Mesenchymal stem cell (in vitro differentiated cells and primary cell): ENCODE measurements around the gene PPP2R5A.

Source experiments
- DNase-seq: peaks from one replicate; pipeline ENCODE4 v3.0.0-alpha.2; 2013
- H2AFZ ChIP-seq: one replicate; pipeline ENCODE4 v1.6.1; 2013; ENCODE audit warnings: low read depth, mild to moderate bottlenecking, control low read depth, inconsistent platforms, low read length, moderate library complexity
- H2AK5ac ChIP-seq: 2 replicates; pipeline ENCODE4 v1.6.1; 2013; ENCODE audit warnings: low read length, moderate library complexity, mild to moderate bottlenecking, inconsistent platforms; ENCODE audit not compliant: severe bottlenecking
- H2BK120ac ChIP-seq: one replicate; pipeline ENCODE4 v1.6.1; 2013; ENCODE audit warnings: low read depth, mild to moderate bottlenecking, inconsistent platforms, low read length, moderate library complexity
- H2BK12ac ChIP-seq, 2 experiments: one replicate each; pipeline ENCODE4 v1.6.1; 2013; ENCODE audit warnings: inconsistent platforms in 2 of 2, low read length in 2 of 2, mild to moderate bottlenecking in 2 of 2, moderate library complexity in 2 of 2, control low read depth in 1 of 2
- H2BK15ac ChIP-seq: one replicate; pipeline ENCODE4 v1.6.1; 2013; ENCODE audit warnings: mild to moderate bottlenecking, low read depth, inconsistent platforms; ENCODE audit not compliant: poor library complexity, severe bottlenecking
- H2BK5ac ChIP-seq: 2 replicates; pipeline ENCODE4 v1.6.1; 2013; ENCODE audit warnings: low read depth, mild to moderate bottlenecking, low read length, control low read depth, inconsistent platforms; ENCODE audit not compliant: poor library complexity, severe bottlenecking
- H3K14ac ChIP-seq, 2 experiments: one replicate each; pipeline ENCODE4 v1.6.1; 2013; ENCODE audit warnings: inconsistent platforms in 2 of 2, low read length in 2 of 2, control low read depth in 1 of 2, mild to moderate bottlenecking in 1 of 2, moderate library complexity in 1 of 2
- H3K18ac ChIP-seq, 2 experiments: one replicate each; pipeline ENCODE4 v1.6.1; 2013; ENCODE audit warnings: inconsistent platforms in 2 of 2, low read length in 2 of 2, control low read depth in 1 of 2, low read depth in 1 of 2, mild to moderate bottlenecking in 1 of 2
- H3K23ac ChIP-seq, 2 experiments: one replicate each; pipeline ENCODE4 v1.6.1; 2013; ENCODE audit warnings: inconsistent platforms in 2 of 2, low read length in 2 of 2, mild to moderate bottlenecking in 2 of 2, moderate library complexity in 2 of 2, control low read depth in 1 of 2
- H3K27ac ChIP-seq: 2 replicates; pipeline ENCODE4 v1.5.1; 2013; ENCODE audit warnings: mild to moderate bottlenecking, moderate library complexity, low read length, control low read depth, inconsistent platforms; ENCODE audit not compliant: poor library complexity, severe bottlenecking
- H3K27me3 ChIP-seq, 2 experiments: 2 replicates each; pipeline versions ENCODE4 v1.6.1 to v1.7.0; 2013; ENCODE audit warnings: low read length in 2 of 2, mild to moderate bottlenecking in 2 of 2, moderate library complexity in 2 of 2, control low read depth in 1 of 2, inconsistent platforms in 1 of 2; ENCODE audit not compliant: control insufficient read depth in 1 of 2, insufficient read depth in 1 of 2
- H3K36me3 ChIP-seq, 2 experiments: 2 replicates each; pipeline versions ENCODE4 v1.6.1 to v1.7.0; 2013; ENCODE audit warnings: low read length in 2 of 2, control low read depth in 1 of 2, inconsistent platforms in 1 of 2, low read depth in 1 of 2, mild to moderate bottlenecking in 1 of 2; ENCODE audit not compliant: insufficient read depth in 2 of 2, control insufficient read depth in 1 of 2
- H3K4ac ChIP-seq, 2 experiments: one replicate each; pipeline ENCODE4 v1.6.1; 2013; ENCODE audit warnings: inconsistent platforms in 2 of 2, low read length in 2 of 2, mild to moderate bottlenecking in 2 of 2, moderate library complexity in 2 of 2, control low read depth in 1 of 2, low read depth in 1 of 2
- H3K4me1 ChIP-seq: 2 replicates; pipeline ENCODE4 v1.6.1; 2013; ENCODE audit warnings: low read depth, low read length, control low read depth; ENCODE audit not compliant: control insufficient read depth, insufficient read depth
- H3K4me2 ChIP-seq: 2 replicates; pipeline ENCODE4 v1.6.1; 2013; ENCODE audit warnings: low read length, mild to moderate bottlenecking, inconsistent platforms; ENCODE audit not compliant: poor library complexity, severe bottlenecking
- H3K4me3 ChIP-seq, 2 experiments: 2 replicates each; pipeline versions ENCODE4 v1.5.1 to v1.7.0; 2013; ENCODE audit warnings: low read length in 2 of 2, mild to moderate bottlenecking in 2 of 2, control low read depth in 1 of 2, low read depth in 1 of 2; ENCODE audit not compliant: insufficient read depth in 1 of 2
- H3K79me1 ChIP-seq: replicated peaks from 2 replicates; pipeline ENCODE4 v1.6.1; 2013; ENCODE audit warnings: mild to moderate bottlenecking, control low read depth, low read length, inconsistent platforms; ENCODE audit not compliant: poor library complexity, severe bottlenecking
- H3K9ac ChIP-seq: 2 replicates; pipeline ENCODE4 v1.7.0; 2013; ENCODE audit warnings: mild to moderate bottlenecking, low read length, moderate library complexity
- H3K9me3 ChIP-seq: 2 replicates; pipeline ENCODE4 v1.7.0; 2013; ENCODE audit warnings: mild to moderate bottlenecking, low read length; ENCODE audit not compliant: control insufficient read depth
- H4K8ac ChIP-seq: one replicate; pipeline ENCODE4 v1.6.1; 2013; ENCODE audit warnings: inconsistent platforms, mild to moderate bottlenecking, low read length, moderate library complexity
- H4K91ac ChIP-seq: one replicate; pipeline ENCODE4 v1.6.1; 2013; ENCODE audit warnings: mild to moderate bottlenecking, low read length, inconsistent platforms
- WGBS: methylation state at CpG from one replicate; pipeline ENCODE4 v1.1.7; 2013; ENCODE audit warnings: mixed read lengths; 5-methylcytosine and 5-hydroxymethylcytosine counted together

The PPP2R5A gene

DNA sequence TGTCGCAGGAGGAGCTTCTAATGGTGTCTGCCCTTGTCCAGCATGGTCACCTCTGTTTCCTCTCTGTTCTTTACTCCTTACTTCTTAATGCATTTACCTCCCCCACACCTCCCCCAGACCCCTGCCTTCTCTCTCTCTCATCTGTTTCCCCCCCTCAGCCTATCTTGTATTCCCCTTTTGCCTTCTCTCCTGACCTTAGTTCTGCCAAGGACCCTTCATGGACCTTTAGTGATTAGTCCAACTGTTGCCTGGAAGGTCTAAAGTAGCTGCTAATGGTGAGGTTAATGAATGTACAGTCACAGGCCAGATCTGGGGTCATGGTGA, 42.3 kb upstream of the PPP2R5A start:
- Histone ChIP-seq H3K4me2 (no peak overlapping the region), H4K91ac (no peak overlapping the region), H3K36me3 (no peaks in the 10 kb centered on the region), H2BK15ac (no peak overlapping the region), H2BK12ac (no peak overlapping the region), H3K9me3 (no peaks in the 10 kb centered on the region), H3K4me1 (peaks cover 6% of the 10 kb centered on the region), H3K79me1 (no peaks in the 10 kb centered on the region), H3K27ac (no peak overlapping the region), H3K23ac (no peak overlapping the region), H3K4ac (no peak overlapping the region), H3K18ac (no peak overlapping the region), H2BK5ac (no peak overlapping the region), H2AFZ (no peak overlapping the region), H3K27me3 (no peaks in the 10 kb centered on the region), H3K9ac (no peak overlapping the region), H2AK5ac (no peak overlapping the region), H3K4me3 (no peak overlapping the region), H2BK120ac (no peak overlapping the region), H4K8ac (no peak overlapping the region), H3K14ac (no peak overlapping the region)
- 86% methylated on average over 1 of the region's 1 CpG for WGBS
- no peak for DNase-seq

- no peak overlapping the region for H3K27ac ChIP-seq
- no peaks in the 10 kb centered on the region for H3K36me3 ChIP-seq
- H2BK12ac ChIP-seq, result no peak overlapping the region
- H3K4me2 ChIP-seq, result no peak overlapping the region
- DNase-seq, result no peak
- no peak overlapping the region for H3K4ac ChIP-seq
- H4K8ac ChIP-seq, result no peak overlapping the region
- H2BK120ac ChIP-seq, result no peak overlapping the region
- no peaks in the 10 kb centered on the region for H3K27me3 ChIP-seq
- H2AK5ac ChIP-seq, result no peak overlapping the region
- no peak overlapping the region for H2BK15ac ChIP-seq
- no peak overlapping the region for H3K4me3 ChIP-seq
- WGBS, result 92% methylated on average over 2 of the region's 2 CpGs
- no peak overlapping the region for H3K9ac ChIP-seq
- H3K4me1 ChIP-seq, result peaks cover 3% of the 10 kb centered on the region
- no peak overlapping the region for H3K18ac ChIP-seq
- no peaks in the 10 kb centered on the region for H3K79me1 ChIP-seq
- H2BK5ac ChIP-seq, result no peak overlapping the region
- H3K14ac ChIP-seq, result no peak overlapping the region
- H2AFZ ChIP-seq, result no peak overlapping the region
- H3K9me3 ChIP-seq, result no peaks in the 10 kb centered on the region
- no peak overlapping the region for H4K91ac ChIP-seq
- H3K23ac ChIP-seq, result no peak overlapping the region
Measured at GRCh38 chr1:212244441-212244840, 40.8 kb upstream of the PPP2R5A start.

DNA sequence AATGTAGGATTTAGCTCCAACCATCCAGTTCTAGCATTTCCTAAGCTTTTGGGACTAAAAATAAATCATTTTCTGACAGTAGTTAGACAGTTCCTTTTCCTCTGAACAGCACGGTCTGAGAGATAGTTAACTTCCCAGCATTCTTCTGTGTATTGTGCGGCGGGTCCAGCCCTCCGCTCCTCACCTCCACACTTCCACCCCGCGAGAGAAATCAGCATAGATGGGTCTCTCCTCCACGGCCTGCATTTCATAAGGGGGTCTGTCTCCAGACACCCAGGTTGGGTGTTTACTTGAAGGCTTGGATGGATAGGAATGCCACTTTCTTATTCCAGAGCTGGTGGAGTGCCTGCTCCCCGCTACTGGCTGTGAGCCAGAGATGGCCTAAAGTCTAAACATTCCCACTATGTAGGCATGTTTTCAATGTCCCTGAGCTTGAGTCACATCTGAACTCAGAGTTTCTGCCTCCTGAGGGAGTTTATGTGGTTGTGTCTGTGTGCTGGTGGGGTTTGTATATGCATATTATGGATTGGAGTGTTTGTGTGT, 38.0 kb upstream of the PPP2R5A start:
- H3K18ac ChIP-seq, result no peak overlapping the region
- H3K27me3 ChIP-seq, result peaks cover 0 to 7% of the 10 kb centered on the region in 2 experiments
- peak overlapping the region; percentile 37 for H3K27ac ChIP-seq
- no peaks in the 10 kb centered on the region for H3K9me3 ChIP-seq
- H2BK15ac ChIP-seq, result no peak overlapping the region
- H3K36me3 ChIP-seq, result no peaks in the 10 kb centered on the region
- no peak overlapping the region for H2BK5ac ChIP-seq
- DNase-seq, result peak; percentile 87
- peak overlapping the region; percentile 20 for H3K4me2 ChIP-seq
- WGBS, result 50% methylated on average over 5 of the region's 8 CpGs
- H4K8ac ChIP-seq, result no peak overlapping the region
- no peak overlapping the region for H4K91ac ChIP-seq
- no peak overlapping the region for H3K4me3 ChIP-seq
- H2AK5ac ChIP-seq, result no peak overlapping the region
- H3K4me1 ChIP-seq, result peaks cover 3% of the 10 kb centered on the region
- H3K14ac ChIP-seq, result no peak overlapping the region
- H2BK120ac ChIP-seq, result no peak overlapping the region
- H3K79me1 ChIP-seq, result no peaks in the 10 kb centered on the region
- no peak overlapping the region for H3K4ac ChIP-seq
- no peak overlapping the region for H3K23ac ChIP-seq
- H2AFZ ChIP-seq, result no peak overlapping the region
- H3K9ac ChIP-seq, result no peak overlapping the region
- H2BK12ac ChIP-seq, result no peak overlapping the region

GRCh38 chr1:212247988-212248387, 37.2 kb upstream of the PPP2R5A start:
- no peak overlapping the region for H3K27ac ChIP-seq
- H2BK120ac ChIP-seq, result no peak overlapping the region
- H3K27me3 ChIP-seq, result peaks cover 0 to 10% of the 10 kb centered on the region in 2 experiments
- H4K8ac ChIP-seq, result no peak overlapping the region
- no peak overlapping the region for H3K18ac ChIP-seq
- no peaks in the 10 kb centered on the region for H3K79me1 ChIP-seq
- no peak overlapping the region for H2AFZ ChIP-seq
- H3K36me3 ChIP-seq, result no peaks in the 10 kb centered on the region
- no peak overlapping the region for H2BK15ac ChIP-seq
- H3K4ac ChIP-seq, result no peak overlapping the region
- H2AK5ac ChIP-seq, result no peak overlapping the region
- peaks cover 3% of the 10 kb centered on the region for H3K4me1 ChIP-seq
- 100% methylated on average over 1 of the region's 1 CpG for WGBS
- H4K91ac ChIP-seq, result no peak overlapping the region
- no peak overlapping the region for H3K9ac ChIP-seq
- H2BK5ac ChIP-seq, result no peak overlapping the region
- no peaks in the 10 kb centered on the region for H3K9me3 ChIP-seq
- H3K14ac ChIP-seq, result no peak overlapping the region
- no peak for DNase-seq
- H3K23ac ChIP-seq, result no peak overlapping the region
- H3K4me2 ChIP-seq, result no peak overlapping the region
- no peak overlapping the region for H3K4me3 ChIP-seq
- H2BK12ac ChIP-seq, result no peak overlapping the region
